IMR-90 (cell line): Measurements from ENCODE around the gene ATXN10. TPM values are rescaled to one million over a fixed set of nuclear protein-coding genes. Genes with fewer than 3 reads are reported as not detected.

Source experiments
- ATAC-seq: fragments of 200-7000 bp; cut with Tn5 transposase; 2 replicates; pipeline ENCODE4 v1.9.1; 2020; ENCODE audit warnings: low read depth, mild to moderate bottlenecking, moderate library complexity
- BruUV-seq: library from RNA; stranded (reverse); fragments of 400-500 nt; replicated peaks from 2 replicates; lab custom pipeline; 2021; lab: Mats Ljungman, UMichigan
- CTCF ChIA-PET: fragments of 300-600 bp; formaldehyde crosslinking; extraction: SDS; loops from one replicate; lab custom pipeline; 2021; ENCODE audit warnings: antibody characterized with exemption; lab: Yijun Ruan, JAX
- POLR2A ChIA-PET: fragments of 300-600 bp; sonication (Branson Sonifier 250); formaldehyde crosslinking; loops from one replicate; lab custom pipeline; 2022; ENCODE audit warnings: antibody characterized with exemption; ENCODE audit not compliant: unreplicated experiment; lab: Charles Lee
- DNase-seq: peaks from one replicate; pipeline ENCODE4 v3.0.0; 2013
- H2AFZ ChIP-seq: replicated peaks from 2 replicates; pipeline ENCODE3; 2013; ENCODE audit warnings: low read length, mild to moderate bottlenecking; ENCODE audit not compliant: poor library complexity
- H2AK5ac ChIP-seq: 2 replicates; pipeline ENCODE4 v1.6.1; 2013; ENCODE audit warnings: low read depth, low read length, inconsistent platforms
- H2AK9ac ChIP-seq: replicated peaks from 2 replicates; pipeline ENCODE3; 2013; ENCODE audit warnings: mild to moderate bottlenecking, low read depth, low read length, moderate library complexity; ENCODE audit not compliant: poor library complexity
- H2BK120ac ChIP-seq: 2 replicates; pipeline ENCODE4 v1.6.1; 2013; ENCODE audit warnings: low read depth, low read length, inconsistent platforms
- H2BK15ac ChIP-seq: 3 replicates; pipeline ENCODE4 v1.6.1; 2013; ENCODE audit warnings: low read depth, low read length, inconsistent platforms
- H2BK20ac ChIP-seq: 2 replicates; pipeline ENCODE4 v1.6.1; 2013; ENCODE audit warnings: low read depth, mild to moderate bottlenecking, inconsistent platforms, low read length, moderate library complexity
- H2BK5ac ChIP-seq: 2 replicates; pipeline ENCODE4 v1.6.1; 2013; ENCODE audit warnings: mild to moderate bottlenecking, low read depth, low read length, inconsistent platforms; ENCODE audit not compliant: poor library complexity, severe bottlenecking
- H3K14ac ChIP-seq: replicated peaks from 2 replicates; pipeline ENCODE4 v1.6.1; 2013; ENCODE audit warnings: low read depth, low read length, inconsistent platforms
- H3K18ac ChIP-seq: 2 replicates; pipeline ENCODE4 v1.6.1; 2013; ENCODE audit warnings: low read depth, low read length, control low read depth
- H3K23ac ChIP-seq: 2 replicates; pipeline ENCODE4 v1.6.1; 2013; ENCODE audit warnings: low read depth, low read length, inconsistent platforms
- H3K27ac ChIP-seq: 2 replicates; pipeline ENCODE4 v1.5.1; 2013; ENCODE audit warnings: mild to moderate bottlenecking, control low read depth, low read length; ENCODE audit not compliant: insufficient read depth
- H3K27me3 ChIP-seq: 2 replicates; pipeline ENCODE4 v1.6.1; 2013; ENCODE audit warnings: low read length; ENCODE audit not compliant: control insufficient read depth, insufficient read depth
- H3K36me3 ChIP-seq: 2 replicates; pipeline ENCODE4 v1.6.1; 2013; ENCODE audit warnings: low read length, mixed read lengths; ENCODE audit not compliant: control insufficient read depth, insufficient read depth
- H3K4ac ChIP-seq: 2 replicates; pipeline ENCODE4 v1.6.1; 2013; ENCODE audit warnings: low read depth, low read length, inconsistent platforms
- H3K4me1 ChIP-seq: 2 replicates; pipeline ENCODE4 v1.6.1; 2013; ENCODE audit warnings: low read length, mixed read lengths; ENCODE audit not compliant: control insufficient read depth, insufficient read depth
- H3K4me2 ChIP-seq: 2 replicates; pipeline ENCODE4 v1.6.1; 2013; ENCODE audit warnings: low read depth, mild to moderate bottlenecking, control low read depth, low read length, moderate library complexity
- H3K4me3 ChIP-seq: 2 replicates; pipeline ENCODE4 v1.5.1; 2013; ENCODE audit warnings: low read depth, mild to moderate bottlenecking, control low read depth, low read length, moderate library complexity; ENCODE audit not compliant: insufficient read depth
- H3K56ac ChIP-seq: 2 replicates; pipeline ENCODE4 v1.6.1; 2013; ENCODE audit warnings: low read length, inconsistent platforms; ENCODE audit not compliant: insufficient read depth; ENCODE audit errors: extremely low read depth
- H3K79me1 ChIP-seq, 2 experiments: 2 replicates each; pipeline ENCODE4 v1.6.1; 2013; ENCODE audit warnings: low read length in 2 of 2, inconsistent platforms in 1 of 2, low read depth in 1 of 2
- H3K9ac ChIP-seq: 2 replicates; pipeline ENCODE4 v1.6.1; 2013; ENCODE audit warnings: low read depth, low read length, control low read depth
- H3K9me1 ChIP-seq: 2 replicates; pipeline ENCODE4 v1.6.1; 2013; ENCODE audit warnings: low read length, inconsistent platforms; ENCODE audit not compliant: insufficient read depth
- H3K9me3 ChIP-seq: 2 replicates; pipeline ENCODE4 v1.6.1; 2013; ENCODE audit warnings: low read length; ENCODE audit not compliant: control insufficient read depth, insufficient read depth
- H4K20me1 ChIP-seq: 2 replicates; pipeline ENCODE4 v1.6.1; 2013; ENCODE audit warnings: low read length, inconsistent platforms; ENCODE audit not compliant: insufficient read depth
- H4K5ac ChIP-seq: 2 replicates; pipeline ENCODE4 v1.6.1; 2013; ENCODE audit warnings: mild to moderate bottlenecking, low read depth, low read length, control low read depth
- H4K8ac ChIP-seq, 2 experiments: 2 replicates each; pipeline ENCODE4 v1.6.1; 2013; ENCODE audit warnings: low read depth in 2 of 2, low read length in 2 of 2, control low read depth in 1 of 2, inconsistent platforms in 1 of 2
- H4K91ac ChIP-seq: 2 replicates; pipeline ENCODE4 v1.6.1; 2013; ENCODE audit warnings: low read depth, low read length, inconsistent platforms; ENCODE audit not compliant: insufficient read depth
- BHLHE40 ChIP-seq: fragments of 150-350 bp; IDR thresholded peaks from 2 replicates; pipeline ENCODE4 v1.6.1; 2016; ENCODE audit warnings: mild to moderate bottlenecking, low read depth, low read length
- CEBPB ChIP-seq: IDR thresholded peaks from 2 replicates; pipeline ENCODE4 v1.6.1; 2012; ENCODE audit warnings: low read depth, low read length, improper control_type of control experiment
- CHD1 ChIP-seq: IDR thresholded peaks from 2 replicates; pipeline ENCODE4 v1.6.1; 2012; ENCODE audit warnings: low read depth, low read length, improper control_type of control experiment
- FOS ChIP-seq: fragments of 150-350 bp; IDR thresholded peaks from 2 replicates; pipeline ENCODE4 v1.6.1; 2016; ENCODE audit warnings: low read depth, low read length
- MAFK ChIP-seq: IDR thresholded peaks from 2 replicates; pipeline ENCODE4 v1.6.1; 2012; ENCODE audit warnings: low read depth, low read length, improper control_type of control experiment
- MAZ ChIP-seq: IDR thresholded peaks from 2 replicates; pipeline ENCODE4 v1.6.1; 2012; ENCODE audit warnings: low read depth, mild to moderate bottlenecking, low read length, improper control_type of control experiment, moderate library complexity, borderline replicate concordance
- MXI1 ChIP-seq: IDR thresholded peaks from 2 replicates; pipeline ENCODE4 v1.6.1; 2012; ENCODE audit warnings: low read depth, mild to moderate bottlenecking, low read length, moderate library complexity, borderline replicate concordance
- NFE2L2 ChIP-seq: fragments of 150-350 bp; IDR thresholded peaks from 2 replicates; pipeline ENCODE4 v1.6.1; 2016; ENCODE audit warnings: low read depth, mild to moderate bottlenecking, low read length
- POLR2A ChIP-seq: IDR thresholded peaks from 2 replicates; pipeline ENCODE4 v1.6.1; 2012; ENCODE audit warnings: mild to moderate bottlenecking, low read depth, low read length
- RAD21 ChIP-seq: IDR thresholded peaks from 2 replicates; pipeline ENCODE4 v1.6.1; 2012; ENCODE audit warnings: low read length, improper control_type of control experiment
- RCOR1 ChIP-seq: IDR thresholded peaks from 2 replicates; pipeline ENCODE4 v1.6.1; 2012; ENCODE audit warnings: mild to moderate bottlenecking, low read length, improper control_type of control experiment; ENCODE audit not compliant: insufficient replicate concordance
- RFX5 ChIP-seq: IDR thresholded peaks from 2 replicates; pipeline ENCODE4 v1.8.0; 2012; ENCODE audit warnings: low read depth, mild to moderate bottlenecking, low read length, moderate library complexity
- SMC3 ChIP-seq: fragments of 150-350 bp; IDR thresholded peaks from 2 replicates; pipeline ENCODE4 v1.6.1; 2016; ENCODE audit warnings: low read depth, mild to moderate bottlenecking, antibody characterized with exemption, low read length, moderate library complexity
- USF2 ChIP-seq: fragments of 150-350 bp; IDR thresholded peaks from 2 replicates; pipeline ENCODE4 v1.6.1; 2017; ENCODE audit warnings: mild to moderate bottlenecking, antibody characterized with exemption, low read length, low read depth
- WGBS, 2 experiments: methylation state at CpG; one replicate each; pipeline versions ENCODE4 v1.1.5 to v1.1.7; 2013; ENCODE audit warnings: missing lambda C conversion rate in 2 of 2; ENCODE audit not compliant: insufficient read length in 1 of 2; ENCODE audit errors: extremely low coverage in 2 of 2; 5-methylcytosine and 5-hydroxymethylcytosine counted together
- dilution Hi-C: fragments of 300-500 bp; cut with HindIII; formaldehyde crosslinking; loops from one replicate; pipeline ENCODE4 v1.14.3; 2018; ENCODE audit warnings: low sequenced_read_pairs; ENCODE audit not compliant: unreplicated experiment
- in situ Hi-C: fragments of 300-500 bp; cut with MboI; formaldehyde crosslinking; loops from 3 replicates; pipeline ENCODE4 v1.14.3; 2019; ENCODE audit warnings: low sequenced_read_pairs, inconsistent platforms, mixed read lengths
- intact Hi-C: fragments of 100-400 bp; cut with micrococcal nuclease; formaldehyde crosslinking; loops from 2 replicates; pipeline ENCODE4 v1.10.0; 2022
- polyA plus RNA-seq, 3 experiments: library from polyadenylated mRNA; depleted of rRNA; stranded (reverse); fragments of >200 nt; gene quantifications; 2 replicates each; pipeline ENCODE4 v1.2.3, GENCODE V29; 2012; ENCODE audit warnings: low replicate concordance in 1 of 3
- total RNA-seq: library from RNA; depleted of rRNA; stranded (reverse); fragments of >200 nt; gene quantifications from 2 replicates; pipeline ENCODE4 v1.2.3, GENCODE V29; 2012
- TF ChIP-seq, protein P1 (sequence below): conservative IDR thresholded peaks from 2 replicates; pipeline ENCODE4 v1.5.1; 2012; ENCODE audit warnings: mild to moderate bottlenecking, low read depth, low read length, improper control_type of control experiment

The ATXN10 gene
- total and polyA plus RNA-seq, 2 of the 4 experiments (the other 2 are of a cell fraction) = 116 to 231 TPM

DNA sequence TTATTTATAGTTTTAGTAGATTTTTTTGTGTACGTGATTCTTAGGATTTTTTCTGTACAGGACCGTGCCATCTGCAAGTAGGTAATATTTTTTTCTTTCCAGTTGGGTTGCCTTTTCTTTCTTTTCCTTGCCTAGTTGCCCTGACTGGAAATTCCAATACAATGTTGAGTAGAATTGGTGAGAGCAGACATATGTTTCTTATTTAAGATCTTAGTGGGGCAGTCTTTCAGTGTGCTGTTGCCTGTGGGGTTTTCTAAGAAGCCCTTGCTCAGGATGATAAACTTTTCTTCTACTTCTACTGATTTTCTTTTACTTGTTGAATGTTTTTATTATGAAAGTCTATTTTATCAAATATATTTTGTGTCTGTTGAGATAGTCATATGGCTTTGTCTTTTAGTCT lies 33.0 kb downstream of the ATXN10 start:
- dilution Hi-C loops = no loop called here
- no peak overlapping the region for H2AFZ ChIP-seq
- no peak overlapping the region for H3K9ac ChIP-seq
- H2BK15ac ChIP-seq = no peak overlapping the region
- no peak overlapping the region for H3K27ac ChIP-seq
- TF ChIP-seq MAFK (no peak), BHLHE40 (no peak), SMC3 (no peak), FOS (no peak), RCOR1 (no peak), RAD21 (no peak), MXI1 (no peak), MAZ (no peak), CEBPB (no peak), USF2 (no peak), POLR2A (no peak), NFE2L2 (no peak), CHD1 (no peak), RFX5 (no peak)
- TF ChIP-seq, protein P1, sequence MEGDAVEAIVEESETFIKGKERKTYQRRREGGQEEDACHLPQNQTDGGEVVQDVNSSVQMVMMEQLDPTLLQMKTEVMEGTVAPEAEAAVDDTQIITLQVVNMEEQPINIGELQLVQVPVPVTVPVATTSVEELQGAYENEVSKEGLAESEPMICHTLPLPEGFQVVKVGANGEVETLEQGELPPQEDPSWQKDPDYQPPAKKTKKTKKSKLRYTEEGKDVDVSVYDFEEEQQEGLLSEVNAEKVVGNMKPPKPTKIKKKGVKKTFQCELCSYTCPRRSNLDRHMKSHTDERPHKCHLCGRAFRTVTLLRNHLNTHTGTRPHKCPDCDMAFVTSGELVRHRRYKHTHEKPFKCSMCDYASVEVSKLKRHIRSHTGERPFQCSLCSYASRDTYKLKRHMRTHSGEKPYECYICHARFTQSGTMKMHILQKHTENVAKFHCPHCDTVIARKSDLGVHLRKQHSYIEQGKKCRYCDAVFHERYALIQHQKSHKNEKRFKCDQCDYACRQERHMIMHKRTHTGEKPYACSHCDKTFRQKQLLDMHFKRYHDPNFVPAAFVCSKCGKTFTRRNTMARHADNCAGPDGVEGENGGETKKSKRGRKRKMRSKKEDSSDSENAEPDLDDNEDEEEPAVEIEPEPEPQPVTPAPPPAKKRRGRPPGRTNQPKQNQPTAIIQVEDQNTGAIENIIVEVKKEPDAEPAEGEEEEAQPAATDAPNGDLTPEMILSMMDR = no peak
- no peak overlapping the region for H4K91ac ChIP-seq
- H3K4me3 ChIP-seq = no peak overlapping the region
- peaks cover 9% of the 10 kb centered on the region for H3K4me1 ChIP-seq
- ATAC-seq (no peak), DNase-seq (no peak)
- H3K14ac ChIP-seq = no peak overlapping the region
- POLR2A ChIA-PET = interaction anchor here (0.6 to 0.7 kb wide), 2 partner anchors 49 to 640 kb away, joined by 3 to 6 read pairs; no protein-coding TSS in a partner anchor
- H3K23ac ChIP-seq = no peak overlapping the region
- H2BK120ac ChIP-seq = no peak overlapping the region
- intact Hi-C loops = no loop called here
- no peak overlapping the region for H3K56ac ChIP-seq
- H3K27me3 ChIP-seq = no peaks in the 10 kb centered on the region
- H3K9me1 ChIP-seq = peaks cover 20% of the 10 kb centered on the region
- H4K20me1 ChIP-seq = peaks cover 36% of the 10 kb centered on the region
- H4K8ac ChIP-seq = no peak overlapping the region
- in situ Hi-C loops = no loop called here
- H3K79me1 ChIP-seq = peaks cover 25 to 69% of the 10 kb centered on the region in 2 experiments
- CTCF ChIA-PET = no interaction called here
- H3K18ac ChIP-seq = no peak overlapping the region
- no peak overlapping the region for H2AK9ac ChIP-seq
- H2BK5ac ChIP-seq = no peak overlapping the region
- no TSS peak for BruUV-seq
- H3K36me3 ChIP-seq = peaks cover 28% of the 10 kb centered on the region
- H2BK20ac ChIP-seq = no peak overlapping the region
- no peak overlapping the region for H3K4me2 ChIP-seq
- H3K9me3 ChIP-seq = no peaks in the 10 kb centered on the region
- WGBS, 2 experiments = no CpG with 5 or more reads among the region's 2 CpGs
- no peak overlapping the region for H2AK5ac ChIP-seq
- H3K4ac ChIP-seq = no peak overlapping the region
- no peak overlapping the region for H4K5ac ChIP-seq
